ENCODE data around the gene FAF2.
A peak's percentile ranks its signal among the peaks of the same experiment; 100 is the strongest.

The FAF2 gene

GRCh38 chr5:176536902-176537553 is 88.8 kb downstream of the FAF2 start, which contains the start of gene RNF44:
Gene RNF44, minus strand, starts transcription at chr5:176537402. Its CDS starts 4,930 bp downstream, at chr5:176532472.
- Histone ChIP-seq H3K4me3 (ENCODE audit: low read depth, low read length) (peak within 1 kb of the TSS; percentile 99), H3K27me3 (no peaks in the 10 kb centered on the region), H3K4me1 (peaks cover 28% of the 10 kb centered on the region), H3K36me3 (peaks cover 23% of the 10 kb centered on the region), H3K9me3 (no peaks in the 10 kb centered on the region)
- DNase-seq: peak; percentile 99
- no peak for TF ChIP-seq CTCF (IDR thresholded peaks at IDR 0.05; ENCODE audit: low read depth, low read length)

- peak; percentile 98 for DNase-seq
- H3K36me3 ChIP-seq: peaks cover 21% of the 10 kb centered on the region
- H3K4me3 ChIP-seq (ENCODE audit: low read depth, low read length): peak overlapping the region; percentile 99
- peaks cover 30% of the 10 kb centered on the region for H3K4me1 ChIP-seq
- no peaks in the 10 kb centered on the region for H3K9me3 ChIP-seq
- no peak for TF ChIP-seq CTCF (IDR thresholded peaks at IDR 0.05; ENCODE audit: low read depth, low read length)
- H3K27me3 ChIP-seq: no peaks in the 10 kb centered on the region
These were observed 89.5 kb downstream of the FAF2 start for GRCh38 chr5:176537554-176538229.

DNA sequence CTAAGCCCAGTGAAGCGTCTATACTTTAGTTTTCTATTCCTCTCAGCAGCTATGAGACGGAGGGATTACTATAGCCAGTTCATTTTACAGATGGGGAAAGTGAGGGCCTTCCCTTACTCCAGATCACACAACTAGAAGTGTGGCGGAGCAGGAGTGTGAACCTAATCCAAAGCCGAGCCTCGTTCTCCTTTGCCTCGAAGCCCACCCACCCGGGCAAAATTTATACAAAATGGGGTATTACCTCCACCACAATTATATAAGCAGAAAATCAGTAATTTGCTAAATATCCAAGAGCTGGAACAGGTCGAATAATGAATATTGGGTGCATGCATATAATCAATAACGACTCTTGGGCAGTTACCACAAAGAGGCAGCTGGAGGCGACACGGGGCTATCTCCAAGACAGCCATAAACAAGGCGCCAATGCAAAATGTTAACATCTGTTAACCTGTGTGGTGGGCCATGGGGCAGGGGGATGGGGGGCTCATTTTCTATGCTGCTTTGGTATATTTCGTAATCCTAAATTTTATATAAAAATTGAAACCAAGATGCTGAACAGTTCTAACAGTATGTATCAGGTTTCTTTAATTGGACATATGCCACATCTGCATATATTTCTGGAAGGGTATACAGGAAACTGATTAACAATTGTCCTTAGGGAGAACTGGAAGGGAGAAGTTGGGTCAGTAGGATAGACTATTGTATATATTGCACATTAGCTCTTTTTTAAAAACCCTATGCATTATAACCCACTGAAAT is 90.2 kb downstream of the FAF2 start:
- TF ChIP-seq CTCF (IDR thresholded peaks at IDR 0.05; ENCODE audit: low read depth, low read length): no peak; the same call in 1 of the 2 replicates
- Histone ChIP-seq H3K9me3 (no peaks in the 10 kb centered on the region), H3K36me3 (peaks cover 15% of the 10 kb centered on the region), H3K4me3 (ENCODE audit: low read depth, low read length) (peak overlapping the region; percentile 99), H3K4me1 (peaks cover 26% of the 10 kb centered on the region), H3K27me3 (no peaks in the 10 kb centered on the region)
- DNase-seq: no peak

- Histone ChIP-seq H3K36me3 (peaks cover 13% of the 10 kb centered on the region), H3K9me3 (no peaks in the 10 kb centered on the region), H3K4me3 (ENCODE audit: low read depth, low read length) (no peak overlapping the region), H3K27me3 (no peaks in the 10 kb centered on the region), H3K4me1 (peaks cover 23% of the 10 kb centered on the region)
- TF ChIP-seq CTCF (IDR thresholded peaks at IDR 0.05; ENCODE audit: low read depth, low read length): no peak
- no peak for DNase-seq
These were observed 90.8 kb downstream of the FAF2 start for GRCh38 chr5:176538989-176539384.

DNA sequence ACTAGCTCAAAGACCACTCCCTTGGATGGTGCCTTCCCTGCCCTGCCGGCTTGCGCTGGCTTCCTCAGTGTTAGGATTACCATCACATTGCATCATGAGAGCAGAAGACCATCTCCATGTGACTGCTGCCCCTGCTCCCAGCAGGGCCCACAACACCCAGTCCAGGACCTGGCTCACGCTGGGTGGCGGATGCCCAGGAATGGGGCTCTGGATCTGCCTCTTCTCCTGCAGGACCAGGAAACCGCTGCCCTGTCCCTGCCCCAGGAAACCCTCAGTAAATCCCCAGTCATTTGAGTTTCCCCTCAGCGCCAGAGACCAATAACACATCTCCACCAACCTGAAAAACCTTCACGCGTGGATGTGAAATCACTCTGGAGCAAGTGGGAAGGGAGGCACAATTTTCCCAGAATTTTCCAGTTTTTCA is 92.3 kb downstream of the FAF2 start:
- peaks cover 10% of the 10 kb centered on the region for H3K4me1 ChIP-seq
- H3K36me3 ChIP-seq: no peaks in the 10 kb centered on the region; the same call in 1 of the 2 replicates
- no peak overlapping the region for H3K4me3 ChIP-seq (ENCODE audit: low read depth, low read length)
- no peaks in the 10 kb centered on the region for H3K27me3 ChIP-seq
- no peak for DNase-seq
- TF ChIP-seq CTCF (IDR thresholded peaks at IDR 0.05; ENCODE audit: low read depth, low read length): no peak
- H3K9me3 ChIP-seq: no peaks in the 10 kb centered on the region

All from BE2C (cell line).